Spleen (tissue), 11 donors: Measurements from ENCODE around the gene CD82. TPM values are rescaled to one million over a fixed set of nuclear protein-coding genes. Genes with fewer than 3 reads are reported as not detected.

Experiments
- DNase-seq: peaks from one replicate; pipeline ENCODE4 v3.0.0-alpha.2; 2020
- H3K27ac ChIP-seq, 8 donors: fragments of 200-600 bp; sonication (generic) in 7 of 8; 1 replicate in 4 of 8; 2 replicates in 4 of 8; pipeline versions ENCODE4 v1.5.0 to v1.8.0; 2016 to 2021; ENCODE audit warnings: inconsistent platforms in 4 of 8, mild to moderate bottlenecking in 4 of 8, moderate library complexity in 1 of 8
- H3K27me3 ChIP-seq, 7 donors: fragments of 200-600 bp; sonication (generic) in 6 of 7; replicated peaks in 1 of 7; 1 replicate in 4 of 7; 2 replicates in 3 of 7; pipeline versions ENCODE4 v1.5.0 to v1.8.0; 2016 to 2021; ENCODE audit warnings: inconsistent platforms in 3 of 7, mild to moderate bottlenecking in 1 of 7
- H3K36me3 ChIP-seq, 6 donors: fragments of 200-600 bp; sonication (generic) in 5 of 6; 1 replicate in 4 of 6; 2 replicates in 2 of 6; pipeline versions ENCODE4 v1.5.0 to v1.8.0; 2016 to 2021; ENCODE audit warnings: inconsistent platforms in 2 of 6
- H3K4me1 ChIP-seq, 6 donors: fragments of 200-600 bp; sonication (generic) in 5 of 6; 1 replicate in 3 of 6; 2 replicates in 3 of 6; pipeline versions ENCODE4 v1.5.0 to v1.8.0; 2016 to 2021; ENCODE audit warnings: inconsistent platforms in 3 of 6
- H3K4me3 ChIP-seq, 8 donors: fragments of 200-600 bp; sonication (generic) in 7 of 8; 1 replicate in 4 of 8; 2 replicates in 4 of 8; pipeline versions ENCODE4 v1.5.0 to v1.8.0; 2016 to 2021; ENCODE audit warnings: inconsistent platforms in 4 of 8, mild to moderate bottlenecking in 4 of 8, moderate library complexity in 2 of 8
- H3K9me3 ChIP-seq, 8 donors: fragments of 200-600 bp; sonication (generic) in 7 of 8; 1 replicate in 4 of 8; 2 replicates in 4 of 8; pipeline versions ENCODE4 v1.5.0 to v1.8.0; 2016 to 2021; ENCODE audit warnings: inconsistent platforms in 4 of 8
- CTCF ChIP-seq, 11 experiments: fragments of 200-600 bp in 7 of 11; fragments of 450-650 bp in 4 of 11; sonication (generic) in 4 of 11; IDR thresholded peaks in 8 of 11; conservative IDR thresholded peaks in 3 of 11; 1 replicate in 7 of 11; 2 replicates in 4 of 11; pipeline versions ENCODE4 v1.4.0 to v1.8.0; 2016 to 2021; ENCODE audit warnings: antibody characterized with exemption in 11 of 11, inconsistent platforms in 4 of 11, mild to moderate bottlenecking in 1 of 11
- POLR2A ChIP-seq, 3 donors: fragments of 450-650 bp; IDR thresholded peaks; one replicate each; pipeline ENCODE4 v1.5.1; 2017; ENCODE audit warnings: antibody characterized with exemption in 3 of 3, mild to moderate bottlenecking in 1 of 3
- POLR2AphosphoS5 ChIP-seq, 3 donors: sonication (generic); formaldehyde crosslinking; IDR thresholded peaks; one replicate each; pipeline ENCODE4 v1.5.1; 2017; ENCODE audit warnings: antibody characterized with exemption in 3 of 3
- WGBS, 5 donors: extraction: QIAGEN DNeasy Blood & Tissue Kit in 3 of 5; methylation state at CpG; one replicate each; pipeline versions ENCODE4 v1.1.5 to v1.1.7; 2013 to 2018; 5-methylcytosine and 5-hydroxymethylcytosine counted together
- intact Hi-C: fragments of 100-400 bp; cut with DNase I; formaldehyde crosslinking; loops from one replicate; pipeline ENCODE4 v1.15.0; 2023; ENCODE audit warnings: low total_unique reads
- polyA plus RNA-seq, 3 donors: library from polyadenylated mRNA; stranded (reverse); fragments of 200-250 nt; gene quantifications; one replicate each; pipeline ENCODE4 v1.2.1, GENCODE V29; 2013
- total RNA-seq, 7 donors: library from RNA; depleted of rRNA in 3 of 7; stranded (reverse); fragments of >200 nt in 3 of 7; fragmentation: NEBNext Ultra II Directional in 4 of 7; extraction: Animal tissue kit (Norgen Biotek cat#: 25700) in 4 of 7; gene quantifications; one replicate each; pipeline versions ENCODE4 v1.1.0 to v1.2.1, GENCODE V29; 2016 to 2021
- donor health status: healthy with polysubstance abuse.
- donor health status: DM: no; HTN: no; CAD: no; lungs with moderate emphysema.
- donor health status: DM: no; HTN: no; CAD: no.
- donor health status: Bipolar disorder and iron deficiency.
- donor health status: healthy.
- donor health status: DM: no; HTN: no; CAD: no.
- donor health status: DM: yes; HTN: yes; CAD: no.

Gene CD82
- total and polyA plus RNA-seq, 10 donors = 27.8 to 174 (median 95.2) TPM

- TF ChIP-seq CTCF (IDR thresholded peaks at IDR 0.05 in 8 of 11, conservative IDR thresholded peaks at IDR 0.05 in 3 of 11) = no peak
- no peak for TF ChIP-seq POLR2AphosphoS5 (IDR thresholded peaks at IDR 0.05)
- TF ChIP-seq POLR2A (IDR thresholded peaks at IDR 0.05) = no peak
- H3K4me3 ChIP-seq = no peak overlapping the region
- H3K4me1 ChIP-seq = peaks cover 50 to 91% (median 74%) of the 10 kb centered on the region in 6 donors
- intact Hi-C loops = loop anchor here (2.0 kb wide), 1 partner anchor 51 kb away; no protein-coding TSS in a partner anchor
- no peaks in the 10 kb centered on the region for H3K9me3 ChIP-seq
- H3K36me3 ChIP-seq = peaks cover 0 to 83% (median 11%) of the 10 kb centered on the region in 6 donors
- H3K27me3 ChIP-seq = no peaks in the 10 kb centered on the region
- WGBS, 5 donors = 75 to 88% (median 82%) methylated on average over 8 of the region's 8 CpGs
- peak overlapping the region in 7 of 8 donors; percentile 4 to 88 (median 73) for H3K27ac ChIP-seq
- DNase-seq = no peak
Measured at GRCh38 chr11:44607987-44608386, 42.5 kb downstream of the CD82 start.

- no peak for TF ChIP-seq POLR2A (IDR thresholded peaks at IDR 0.05)
- TF ChIP-seq POLR2AphosphoS5 (IDR thresholded peaks at IDR 0.05) = no peak
- no peak for TF ChIP-seq CTCF (IDR thresholded peaks at IDR 0.05 in 8 of 11, conservative IDR thresholded peaks at IDR 0.05 in 3 of 11)
- Histone ChIP-seq H3K4me3 (peak overlapping the region in 1 of 8 donors; percentile 37), H3K9me3 (no peaks in the 10 kb centered on the region), H3K27me3 (no peaks in the 10 kb centered on the region), H3K27ac (peak overlapping the region in 7 of 8 donors; percentile 4 to 88 (median 73)), H3K36me3 (peaks cover 0 to 79% (median 11%) of the 10 kb centered on the region in 6 donors), H3K4me1 (peaks cover 45 to 91% (median 74%) of the 10 kb centered on the region in 6 donors)
- intact Hi-C loops = loop anchor here (2.0 kb wide), 1 partner anchor 52 kb away; no protein-coding TSS in a partner anchor
- no peak for DNase-seq
- 57 to 82% (median 79%) methylated on average over 5 to 9 of the region's 9 CpGs for WGBS, 5 donors
Measured at GRCh38 chr11:44608651-44608990, 43.2 kb downstream of the CD82 start.

- Histone ChIP-seq H3K9me3 (no peaks in the 10 kb centered on the region), H3K27ac (peak overlapping the region; percentile 4 to 88 (median 73)), H3K4me3 (peak overlapping the region in 1 of 8 donors; percentile 37), H3K27me3 (no peaks in the 10 kb centered on the region), H3K36me3 (peaks cover 0 to 78% (median 11%) of the 10 kb centered on the region in 6 donors), H3K4me1 (peaks cover 44 to 91% (median 74%) of the 10 kb centered on the region in 6 donors)
- WGBS, 5 donors = 48 to 56% (median 51%) methylated on average over 5 to 11 of the region's 11 CpGs
- TF ChIP-seq POLR2AphosphoS5 (IDR thresholded peaks at IDR 0.05) (peak; percentile 75 to 83 (median 77)), CTCF (IDR thresholded peaks at IDR 0.05 in 8 of 11, conservative IDR thresholded peaks at IDR 0.05 in 3 of 11) (no peak), POLR2A (IDR thresholded peaks at IDR 0.05) (no peak)
- peak; percentile 89 for DNase-seq
- intact Hi-C loops = loop anchor here (2.0 kb wide), 1 partner anchor 52 kb away; no protein-coding TSS in a partner anchor
Measured at GRCh38 chr11:44608991-44609782, 43.7 kb downstream of the CD82 start.

GRCh38 chr11:44609783-44610155, 44.3 kb downstream of the CD82 start:
- intact Hi-C loops = loop anchor here (2.0 kb wide), 1 partner anchor 53 kb away; no protein-coding TSS in a partner anchor
- DNase-seq = no peak
- Histone ChIP-seq H3K4me1 (peaks cover 41 to 91% (median 74%) of the 10 kb centered on the region in 6 donors), H3K4me3 (peak overlapping the region in 1 of 8 donors; percentile 37), H3K27me3 (no peaks in the 10 kb centered on the region), H3K36me3 (peaks cover 0 to 78% (median 11%) of the 10 kb centered on the region in 6 donors), H3K9me3 (no peaks in the 10 kb centered on the region), H3K27ac (peak overlapping the region; percentile 4 to 88 (median 73))
- TF ChIP-seq POLR2A (IDR thresholded peaks at IDR 0.05) = no peak
- TF ChIP-seq CTCF (IDR thresholded peaks at IDR 0.05 in 8 of 11, conservative IDR thresholded peaks at IDR 0.05 in 3 of 11) = no peak
- no peak for TF ChIP-seq POLR2AphosphoS5 (IDR thresholded peaks at IDR 0.05)
- 37 to 50% (median 44%) methylated on average over 3 of the region's 3 CpGs for WGBS, 5 donors
